Uterus (tissue), 2 donors: Measurements from ENCODE around the gene KIRREL3.

Experiments
- POLR2A ChIP-seq, 2 donors: fragments of 450-650 bp; IDR thresholded peaks; one replicate each; pipeline ENCODE4 v1.6.1; 2016; ENCODE audit warnings: antibody characterized with exemption in 2 of 2, mild to moderate bottlenecking in 1 of 2, moderate library complexity in 1 of 2
- TF ChIP-seq, protein P1 (sequence below), 4 experiments: fragments of 200-600 bp in 2 of 4; fragments of 450-650 bp in 2 of 4; sonication (generic) in 2 of 4; IDR thresholded peaks; one replicate each; pipeline ENCODE4 v1.5.1; 2016 to 2019; ENCODE audit warnings: antibody characterized with exemption in 4 of 4, mild to moderate bottlenecking in 2 of 4, moderate library complexity in 1 of 4

DNA sequence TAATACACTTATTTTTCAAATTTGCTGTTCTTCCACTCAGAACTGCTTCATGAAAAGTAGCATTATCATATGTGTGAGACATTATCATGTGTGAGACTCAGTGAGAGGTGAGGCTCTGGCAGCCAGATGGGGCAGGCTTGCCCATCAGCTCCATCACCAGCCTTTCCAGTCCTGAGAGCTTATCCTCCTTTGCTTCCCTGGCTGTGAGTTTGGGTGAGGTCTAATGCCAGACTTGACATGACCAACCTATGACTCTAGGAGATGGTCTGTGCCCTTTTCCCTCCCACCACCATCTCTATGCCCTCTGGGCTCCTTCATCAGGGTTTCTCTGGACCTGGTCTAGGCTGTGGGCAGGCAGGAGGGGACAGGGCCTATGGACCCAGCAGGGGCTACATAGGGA is 145.0 kb downstream of the KIRREL3 start:
- TF ChIP-seq, protein P1, sequence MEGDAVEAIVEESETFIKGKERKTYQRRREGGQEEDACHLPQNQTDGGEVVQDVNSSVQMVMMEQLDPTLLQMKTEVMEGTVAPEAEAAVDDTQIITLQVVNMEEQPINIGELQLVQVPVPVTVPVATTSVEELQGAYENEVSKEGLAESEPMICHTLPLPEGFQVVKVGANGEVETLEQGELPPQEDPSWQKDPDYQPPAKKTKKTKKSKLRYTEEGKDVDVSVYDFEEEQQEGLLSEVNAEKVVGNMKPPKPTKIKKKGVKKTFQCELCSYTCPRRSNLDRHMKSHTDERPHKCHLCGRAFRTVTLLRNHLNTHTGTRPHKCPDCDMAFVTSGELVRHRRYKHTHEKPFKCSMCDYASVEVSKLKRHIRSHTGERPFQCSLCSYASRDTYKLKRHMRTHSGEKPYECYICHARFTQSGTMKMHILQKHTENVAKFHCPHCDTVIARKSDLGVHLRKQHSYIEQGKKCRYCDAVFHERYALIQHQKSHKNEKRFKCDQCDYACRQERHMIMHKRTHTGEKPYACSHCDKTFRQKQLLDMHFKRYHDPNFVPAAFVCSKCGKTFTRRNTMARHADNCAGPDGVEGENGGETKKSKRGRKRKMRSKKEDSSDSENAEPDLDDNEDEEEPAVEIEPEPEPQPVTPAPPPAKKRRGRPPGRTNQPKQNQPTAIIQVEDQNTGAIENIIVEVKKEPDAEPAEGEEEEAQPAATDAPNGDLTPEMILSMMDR (IDR thresholded peaks at IDR 0.05): no peak
- no peak for TF ChIP-seq POLR2A (IDR thresholded peaks at IDR 0.05)
